HG03439 (cell line): ENCODE measurements around the gene ANAPC16.
"Not testable (repeated sequence)": the region's sequence is repeated elsewhere in the genome, so short reads cannot be mapped to it uniquely, and the experiment has no call there.

Source experiments
- ATAC-seq: cut with Tn5 transposase; IDR thresholded peaks from one replicate; pipeline ENCODE4 v1.9.1; 2021; ENCODE audit warnings: mild to moderate bottlenecking, moderate library complexity; ENCODE audit not compliant: unreplicated experiment

Gene ANAPC16

DNA sequence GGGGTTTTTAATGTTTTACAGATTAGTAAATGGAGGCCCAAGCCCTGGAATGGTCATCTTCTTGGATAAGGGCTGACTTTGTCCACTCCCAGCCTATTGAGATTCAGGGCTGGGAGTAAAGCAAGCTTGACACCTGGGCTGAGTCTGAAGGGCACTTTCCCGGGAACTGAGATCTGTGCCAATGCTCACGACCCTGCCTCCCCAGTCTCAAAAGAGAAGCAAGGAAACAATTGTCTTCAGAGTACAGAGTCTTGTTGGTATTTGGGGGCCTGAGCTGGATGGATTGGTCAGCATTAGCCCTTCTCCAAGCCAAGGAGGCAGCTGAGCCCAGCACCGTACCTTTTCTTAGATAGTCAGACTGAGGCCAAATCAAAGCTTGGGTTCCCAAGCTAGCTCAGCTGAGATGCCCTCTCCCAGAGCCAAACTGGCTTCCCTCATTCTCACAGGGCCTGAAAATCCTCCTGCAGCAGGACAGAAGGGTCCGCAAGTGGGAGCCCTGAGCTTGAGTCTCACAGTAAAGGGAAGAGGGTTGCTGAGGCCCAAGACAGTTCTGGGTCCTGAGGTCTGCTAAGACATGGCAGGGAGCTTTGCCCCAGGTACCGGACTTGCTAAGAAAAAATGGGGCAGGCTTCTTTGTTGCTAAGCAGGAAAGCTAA lies 61.7 kb downstream of the ANAPC16 start:
- ATAC-seq: no peak

DNA sequence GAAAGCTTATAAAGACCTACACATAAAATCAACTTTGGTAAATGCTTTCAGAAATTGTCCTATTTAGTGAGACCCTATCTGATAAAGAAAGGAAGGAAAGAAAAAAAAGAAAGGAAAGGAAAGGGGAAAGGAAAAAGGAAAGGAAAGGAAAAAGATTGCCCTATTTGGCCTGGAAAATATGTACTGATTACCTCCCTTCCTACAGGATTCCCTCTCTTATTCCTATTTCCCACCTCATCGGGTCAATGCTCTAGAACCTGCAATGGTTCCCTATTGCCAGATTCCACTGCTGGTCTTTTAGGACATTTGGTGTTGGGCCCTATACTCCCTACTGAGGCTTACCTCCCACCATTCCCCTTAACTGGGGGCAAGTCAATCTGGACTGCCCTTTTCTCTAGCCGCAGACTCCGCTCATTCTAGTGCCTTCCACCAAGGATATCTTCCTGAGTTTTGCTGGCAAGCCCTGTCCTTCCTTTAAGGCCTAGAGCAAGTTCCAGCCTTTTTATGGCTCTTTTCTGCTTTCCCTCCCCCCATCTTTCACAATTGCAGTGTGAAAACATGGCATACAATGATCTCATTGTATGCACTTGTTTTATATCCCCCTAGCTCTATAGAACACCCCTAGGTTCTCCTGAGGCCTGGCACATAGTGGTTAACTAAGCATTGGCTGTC lies 62.3 kb downstream of the ANAPC16 start:
- no peak for ATAC-seq

DNA sequence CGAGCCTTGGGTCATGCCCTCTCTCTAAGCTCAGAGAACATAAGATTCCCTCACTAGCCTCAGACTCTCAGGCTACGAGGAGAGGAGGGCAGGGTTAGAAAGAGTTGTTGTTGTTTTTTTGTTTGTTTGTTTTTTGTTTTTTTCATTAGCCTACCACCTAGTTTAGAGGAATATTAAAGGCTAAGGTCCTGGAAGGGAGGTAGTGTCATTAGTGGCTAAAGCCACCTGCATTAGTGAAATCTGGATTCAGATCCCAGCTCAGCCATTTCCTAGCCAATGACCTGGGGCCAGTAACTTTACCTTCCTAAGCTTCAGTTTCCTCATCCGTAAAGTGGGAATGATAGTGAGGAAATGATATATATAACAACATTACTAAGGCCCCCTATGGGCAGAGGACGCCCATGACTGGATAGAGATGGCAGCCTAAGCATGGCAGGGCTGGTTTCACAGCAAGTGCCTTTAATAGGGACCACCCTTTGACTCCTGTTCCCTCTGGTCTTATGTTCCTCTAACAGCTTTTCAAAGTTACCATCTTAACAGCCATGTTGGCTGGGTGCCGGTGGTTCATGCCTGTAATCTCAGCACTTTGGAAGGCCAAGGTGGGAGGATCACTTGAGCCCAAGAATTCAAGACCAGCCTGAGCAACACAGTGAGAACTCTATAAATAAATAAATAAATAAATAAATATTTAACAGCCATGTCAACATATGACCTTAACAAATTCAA lies 63.0 kb downstream of the ANAPC16 start:
- no peak for ATAC-seq

DNA sequence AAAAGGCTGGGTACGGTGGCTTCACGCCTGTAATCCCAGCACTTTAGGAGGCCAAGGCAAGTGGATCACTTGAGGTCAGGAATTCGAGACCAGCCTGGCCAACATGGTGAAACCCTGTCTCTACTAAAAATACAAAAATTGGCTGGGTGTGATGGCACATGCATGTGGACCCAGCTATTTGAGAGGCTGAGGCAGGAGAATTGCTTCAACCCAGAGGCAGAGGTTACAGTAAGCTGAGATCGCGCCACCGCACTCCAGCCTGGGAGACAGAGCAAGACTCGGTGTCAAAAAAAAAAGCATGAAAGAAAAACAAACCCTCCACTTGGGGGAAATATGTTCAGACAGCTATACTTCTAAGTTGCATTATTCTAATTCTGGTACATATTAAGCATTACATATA lies 63.8 kb downstream of the ANAPC16 start:
- not testable (repeated sequence) for ATAC-seq

DNA sequence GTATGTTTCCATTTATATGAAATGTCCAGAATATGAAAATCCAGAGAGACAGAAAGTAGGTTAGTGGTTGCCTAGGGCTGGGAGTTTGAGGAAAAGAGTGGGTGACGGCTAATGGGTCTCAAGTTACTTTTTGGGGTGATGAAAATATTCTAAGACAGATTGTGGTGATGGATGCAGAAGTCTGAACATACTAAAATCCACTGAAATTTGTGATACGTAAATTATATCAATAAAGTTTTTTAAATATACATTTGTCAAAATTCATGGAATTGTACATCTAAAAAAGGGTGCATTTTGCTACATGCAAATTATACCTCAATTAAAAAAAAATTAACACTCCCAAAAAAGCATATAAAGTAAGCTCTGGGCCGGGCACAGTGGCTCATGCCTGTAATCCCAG lies 67.3 kb downstream of the ANAPC16 start:
- no peak for ATAC-seq
